ENCODE data around the gene MTREX. TPM values are rescaled to one million over a fixed set of nuclear protein-coding genes. Genes with fewer than 3 reads are reported as not detected.
A peak's percentile ranks its signal among the peaks of the same experiment; 100 is the strongest.

MTREX gene
- total and polyA plus RNA-seq, 10 of the 15 experiments (the other 5 are each of a cell fraction or from before 2014, with no cell fraction given), result 20.1 to 102 (median 49.0) TPM

GRCh38 chr5:55364537-55365055, 56.8 kb downstream of the MTREX start (continued):
- TF ChIP-seq CHD2 (IDR thresholded peaks at IDR 0.05; ENCODE audit: borderline replicate concordance, low read depth, low read length) (no peak; the same call in 1 of the 2 replicates), SKIL (IDR thresholded peaks at IDR 0.05; ENCODE audit: low read depth, poor library complexity, severe bottlenecking) (peak; percentile 58), ATF2 (IDR thresholded peaks at IDR 0.05; ENCODE audit: low read length) (peak; percentile 89), USF2 (IDR thresholded peaks at IDR 0.05; ENCODE audit: borderline replicate concordance, low read depth, low read length) (no peak), FOXM1 (IDR thresholded peaks at IDR 0.05; ENCODE audit: low read depth, low read length) (peak; percentile 88; the same call in 1 of the 2 replicates), TCF3 (IDR thresholded peaks at IDR 0.05; ENCODE audit: borderline replicate concordance, insufficient read depth, low read depth, low read length) (0 out of 2 replicates have a peak, but pooled peaks have one; percentile 73), FOXK2 (IDR thresholded peaks at IDR 0.05) (no peak), SRF (IDR thresholded peaks at IDR 0.05; ENCODE audit: low read depth in 2 of 2, low read length in 2 of 2) (peak in 1 of 2 experiments; percentile 44; a peak in 1 of 4 replicates), SUPT20H (IDR thresholded peaks at IDR 0.05; ENCODE audit: borderline replicate concordance, control insufficient read depth, low read depth, low read length) (no peak), SMAD5 (IDR thresholded peaks at IDR 0.05; ENCODE audit: low read depth) (no peak), NR2F1 (conservative IDR thresholded peaks at IDR 0.05) (no peak), POLR2A (IDR thresholded peaks at IDR 0.05; ENCODE audit: low read depth, low read length) (no peak), BHLHE40 (IDR thresholded peaks at IDR 0.05; ENCODE audit: borderline replicate concordance in 1 of 2, low read depth in 2 of 2, low read length in 1 of 2) (peak in 1 of 2 experiments; percentile 39; a peak in 1 of 4 replicates), PAX5 (IDR thresholded peaks at IDR 0.05; ENCODE audit: borderline replicate concordance, low read depth, low read length) (peak; percentile 45; the same call in 1 of the 2 replicates), POLR2AphosphoS2 (IDR thresholded peaks at IDR 0.05; ENCODE audit: low read depth, low read length) (no peak), ZZZ3 (IDR thresholded peaks at IDR 0.05; ENCODE audit: control insufficient read depth, insufficient read length, low read depth) (no peak), MLLT1 (IDR thresholded peaks at IDR 0.05) (no peak), NR2C1 (IDR thresholded peaks at IDR 0.05) (no peak), SIN3A (IDR thresholded peaks at IDR 0.05; ENCODE audit: low read depth, low read length) (no peak), SMAD1 (IDR thresholded peaks at IDR 0.05; ENCODE audit: low read depth, partially characterized antibody) (no peak), CBX5 (IDR thresholded peaks at IDR 0.05; ENCODE audit: low read depth) (no peak), RAD51 (IDR thresholded peaks at IDR 0.05) (no peak), EED (IDR thresholded peaks at IDR 0.05; ENCODE audit: low read depth) (no peak), HDGF (IDR thresholded peaks at IDR 0.05) (no peak), ZNF207 (IDR thresholded peaks at IDR 0.05; ENCODE audit: borderline replicate concordance) (no peak), ZSCAN29 (IDR thresholded peaks at IDR 0.05) (no peak), SREBF2 (IDR thresholded peaks at IDR 0.05; ENCODE audit: low read length) (no peak), CREB1 (IDR thresholded peaks at IDR 0.05; ENCODE audit: low read depth) (0 out of 2 replicates have a peak, but pooled peaks have one; percentile 4)
